Left renal cortex interstitium (tissue), 4 donors: Measurements from ENCODE around the gene TK2. TPM values are rescaled to one million over a fixed set of nuclear protein-coding genes. Genes with fewer than 3 reads are reported as not detected.

Source experiments
- DNase-seq, 4 donors: peaks; one replicate each; pipeline ENCODE4 v3.0.0-alpha.2; 2013; ENCODE audit warnings: low read depth in 4 of 4, low spot score in 2 of 4, missing footprints in 1 of 4
- polyA plus RNA-seq, 4 donors: library from polyadenylated mRNA; unstranded; fragments of 120-200 nt; gene quantifications; one replicate each; pipeline ENCODE4 v1.2.1, GENCODE V29; 2013; ENCODE audit not compliant: insufficient read length in 4 of 4

Gene TK2
- polyA plus RNA-seq, 4 donors = 32.4 to 42.8 (median 36.2) TPM

DNA sequence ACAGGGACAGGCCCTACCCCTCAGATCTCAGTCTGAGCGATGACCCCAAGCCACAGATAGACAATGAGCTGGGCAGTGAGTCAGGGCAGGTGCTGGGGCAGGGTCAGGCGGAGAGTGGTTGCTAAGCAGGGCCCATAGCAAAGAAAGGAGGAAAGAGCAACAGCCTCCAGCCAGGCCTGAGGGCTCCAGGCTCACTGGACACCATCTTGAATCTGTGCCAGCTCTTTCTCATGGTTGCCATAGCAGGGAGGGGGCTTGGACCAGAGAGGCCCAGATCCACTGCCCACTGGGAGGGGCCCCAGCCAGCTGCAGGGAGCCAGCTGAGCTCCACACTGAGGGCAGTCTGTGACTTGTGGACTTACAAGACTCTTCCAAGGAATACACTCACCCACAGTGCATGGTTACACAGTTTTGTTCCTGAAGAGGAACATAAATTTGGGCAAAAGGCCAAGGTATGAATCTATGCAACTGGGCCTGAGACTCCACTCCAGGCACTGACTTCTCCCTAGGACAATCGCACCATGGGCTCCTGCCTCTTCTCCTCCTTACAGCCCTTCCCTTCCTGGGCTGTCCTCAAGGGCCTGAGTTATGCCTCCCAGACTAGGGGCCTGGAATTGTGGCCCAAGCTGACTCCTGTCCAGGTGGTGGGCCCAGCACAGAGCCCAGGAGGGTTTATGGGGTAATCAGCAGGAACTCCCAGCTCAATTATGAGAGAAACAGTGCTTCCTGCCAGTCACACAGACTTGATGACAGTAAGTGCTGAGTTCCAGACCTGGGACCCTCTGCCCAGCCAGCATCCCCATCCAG, 62.9 kb downstream of the TK2 start:
- DNase-seq = no peak

DNA sequence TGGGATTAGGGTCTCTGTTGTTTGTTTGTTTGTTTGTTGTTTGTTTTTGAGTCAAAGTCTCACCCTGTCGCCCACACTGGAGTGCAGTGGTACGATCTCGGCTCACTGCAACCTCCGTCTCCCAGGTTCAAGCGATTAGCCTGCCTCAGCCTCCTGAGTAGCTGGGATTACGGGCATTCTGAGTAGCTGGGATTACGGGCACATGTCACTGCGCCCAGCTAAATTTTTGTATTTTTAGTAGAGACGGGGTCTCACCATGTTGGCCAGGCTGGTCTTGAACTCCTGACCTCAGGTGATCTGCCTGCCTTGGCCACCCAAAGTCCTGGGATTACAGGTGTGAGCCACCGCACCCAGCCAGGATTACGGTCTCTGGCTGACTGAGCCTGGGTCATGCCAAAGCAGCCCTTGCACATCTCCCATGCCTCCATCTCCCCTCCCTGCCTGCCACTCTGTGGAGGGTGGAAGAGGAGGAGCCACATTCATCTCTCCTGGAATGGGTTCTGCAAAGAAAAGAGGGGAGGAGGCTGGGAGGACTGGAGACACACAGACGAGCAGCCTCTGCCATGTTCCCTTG, 63.6 kb downstream of the TK2 start:
- DNase-seq = no peak

DNA sequence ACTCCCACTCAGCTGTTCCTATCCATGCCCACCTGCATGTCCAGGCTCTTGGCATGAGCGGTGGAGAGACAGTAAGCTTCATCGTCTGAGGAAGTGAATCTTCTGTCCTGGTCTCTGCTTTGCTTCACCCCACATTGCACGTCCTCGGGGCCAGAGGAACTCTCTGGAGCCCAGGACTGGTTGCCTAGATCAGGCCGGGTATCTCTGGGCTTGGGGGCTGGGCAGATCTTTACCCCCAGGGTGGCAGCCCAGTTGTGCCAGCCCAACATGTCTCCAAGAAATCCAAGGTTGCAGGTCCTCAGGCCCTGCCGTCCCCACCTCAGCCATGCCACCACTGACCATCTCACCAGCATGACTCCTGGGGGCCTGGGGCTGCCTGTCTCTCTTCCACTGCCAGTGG, 64.5 kb downstream of the TK2 start:
- DNase-seq = no peak

DNA sequence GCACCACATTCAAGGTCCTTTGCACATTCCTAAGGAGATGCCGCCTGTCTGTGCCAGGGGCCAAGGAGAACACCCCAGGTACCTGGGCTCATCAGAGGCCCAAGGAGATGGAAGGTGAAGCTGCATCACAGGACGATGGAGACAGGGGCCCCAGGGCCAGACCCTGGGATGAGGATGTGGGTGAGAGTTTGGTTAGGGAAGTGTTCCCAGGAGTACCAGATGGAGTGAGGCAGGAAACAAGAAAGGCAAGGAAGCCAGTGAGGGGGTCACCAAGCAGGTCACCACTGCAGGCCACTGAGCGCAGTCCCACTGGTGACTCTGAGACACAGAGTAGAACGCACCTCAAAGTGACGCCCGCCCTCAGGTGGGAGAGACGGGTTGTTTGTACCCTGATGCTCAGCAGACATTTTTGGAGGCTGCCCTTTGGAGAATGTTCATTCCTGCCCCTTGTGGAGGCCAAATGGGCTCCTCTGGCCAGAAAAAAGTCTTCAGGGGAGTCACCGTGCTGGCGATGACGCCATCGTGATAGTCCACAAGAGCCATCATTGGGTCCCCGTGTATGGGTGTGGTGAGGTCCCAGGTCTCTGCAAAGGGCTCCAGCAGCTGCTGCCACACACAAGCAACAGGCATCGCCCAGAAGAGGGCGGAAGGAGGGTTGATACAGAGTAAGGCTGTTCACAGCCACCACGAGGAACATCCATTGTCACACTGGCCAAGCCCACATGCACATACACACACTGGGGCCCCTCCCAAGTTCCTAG, 65.3 kb downstream of the TK2 start:
- DNase-seq = no peak

DNA sequence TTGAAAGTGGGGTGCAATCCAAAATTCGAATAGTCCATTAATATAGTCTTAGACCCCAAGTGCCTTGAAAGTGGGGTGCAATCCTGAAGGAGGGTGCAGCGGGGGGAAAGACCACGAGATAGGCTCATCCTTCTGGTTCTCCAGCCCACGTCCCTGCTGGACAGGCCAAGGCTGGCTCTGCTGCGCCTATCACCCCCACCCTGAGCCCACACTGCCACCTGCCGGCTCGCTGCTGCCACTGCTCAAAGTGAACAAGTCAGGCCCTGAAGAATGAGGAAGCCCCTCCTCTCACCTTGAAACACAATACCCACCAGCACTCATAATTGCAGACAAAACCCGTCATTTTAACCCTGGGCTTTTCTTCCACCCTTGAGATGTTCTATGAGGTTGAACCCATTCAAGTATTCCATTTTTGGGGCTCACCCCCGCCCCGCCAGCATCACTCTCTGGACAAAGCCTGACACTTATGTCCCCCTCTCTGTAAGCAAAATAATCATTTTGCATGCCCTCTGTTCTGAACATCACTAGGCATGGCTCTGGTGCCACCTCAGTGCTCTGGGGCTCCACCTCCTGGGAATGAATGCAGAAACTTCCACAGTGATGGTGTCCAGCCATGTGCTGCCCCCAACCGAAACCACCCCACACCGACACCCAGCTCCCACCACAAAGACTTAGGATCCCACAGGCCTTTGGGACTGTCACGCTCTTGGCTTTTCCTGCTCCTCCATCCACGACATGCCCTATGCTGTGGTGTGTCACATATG, 66.1 kb downstream of the TK2 start:
- peak in 3 of 4 donors; percentile 25 to 59 (median 56) for DNase-seq

DNA sequence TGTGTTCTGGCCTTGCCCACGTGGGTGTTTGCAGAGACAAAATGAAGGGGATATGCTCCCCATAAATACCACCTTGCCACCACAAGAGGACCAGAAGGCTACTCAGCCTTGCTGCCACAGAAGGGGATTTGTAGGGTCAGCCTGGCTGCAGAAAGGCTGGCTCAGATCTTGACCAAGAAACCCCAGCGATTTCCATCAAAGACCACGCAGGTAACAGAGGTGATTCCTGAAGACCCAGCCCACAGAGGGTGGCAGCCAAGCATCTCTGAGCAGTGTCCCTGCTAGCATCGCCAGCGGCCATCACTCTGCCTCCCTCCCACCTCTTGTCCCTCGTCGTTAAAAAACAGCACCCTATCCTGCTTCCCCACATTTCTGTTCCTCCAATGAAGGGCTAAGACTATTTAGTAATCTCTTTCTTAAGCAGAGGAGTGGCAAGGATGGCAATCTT, 68.0 kb downstream of the TK2 start:
- no peak for DNase-seq

DNA sequence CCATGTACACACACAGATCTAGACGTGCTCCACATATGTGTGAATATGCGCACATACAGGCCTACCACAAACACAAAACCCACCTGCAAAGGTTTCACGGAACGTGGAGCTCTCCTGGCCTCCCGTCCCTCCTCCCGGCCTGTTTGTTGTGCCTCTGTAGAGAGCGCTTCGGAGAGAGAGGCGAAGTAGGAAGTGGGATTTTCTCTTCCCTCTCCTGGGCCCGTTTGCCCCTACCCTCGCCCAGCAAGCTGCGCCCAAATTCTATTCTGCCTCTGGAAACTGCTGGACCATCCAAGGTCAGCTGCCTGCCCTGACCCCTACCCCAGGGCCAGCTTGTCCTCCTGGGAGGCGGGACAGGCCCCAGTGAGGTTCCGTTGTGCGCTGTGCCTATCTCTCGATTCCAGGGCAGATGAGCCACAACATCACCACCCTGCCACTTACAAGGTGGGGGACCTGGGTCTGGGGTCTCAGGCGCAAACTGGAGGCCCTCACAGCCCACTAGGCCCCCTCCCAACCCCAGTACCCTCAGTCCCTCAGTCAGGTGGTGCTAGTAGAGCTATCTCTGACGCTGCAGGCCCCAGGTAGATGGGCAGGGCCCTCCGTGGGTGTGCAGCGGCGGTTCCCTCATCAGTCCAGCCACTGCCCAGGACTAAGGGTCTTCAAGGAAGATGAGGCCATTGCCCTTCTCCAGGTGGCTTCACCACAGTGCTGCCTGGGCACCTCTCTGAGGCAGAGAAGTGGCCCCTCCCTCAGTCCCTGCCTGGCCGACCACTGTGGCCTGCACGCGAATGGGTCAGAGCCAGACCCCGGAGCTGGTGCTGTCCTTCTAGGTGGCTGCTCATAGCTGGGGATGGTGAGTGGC, 68.6 kb downstream of the TK2 start:
- DNase-seq = no peak

DNA sequence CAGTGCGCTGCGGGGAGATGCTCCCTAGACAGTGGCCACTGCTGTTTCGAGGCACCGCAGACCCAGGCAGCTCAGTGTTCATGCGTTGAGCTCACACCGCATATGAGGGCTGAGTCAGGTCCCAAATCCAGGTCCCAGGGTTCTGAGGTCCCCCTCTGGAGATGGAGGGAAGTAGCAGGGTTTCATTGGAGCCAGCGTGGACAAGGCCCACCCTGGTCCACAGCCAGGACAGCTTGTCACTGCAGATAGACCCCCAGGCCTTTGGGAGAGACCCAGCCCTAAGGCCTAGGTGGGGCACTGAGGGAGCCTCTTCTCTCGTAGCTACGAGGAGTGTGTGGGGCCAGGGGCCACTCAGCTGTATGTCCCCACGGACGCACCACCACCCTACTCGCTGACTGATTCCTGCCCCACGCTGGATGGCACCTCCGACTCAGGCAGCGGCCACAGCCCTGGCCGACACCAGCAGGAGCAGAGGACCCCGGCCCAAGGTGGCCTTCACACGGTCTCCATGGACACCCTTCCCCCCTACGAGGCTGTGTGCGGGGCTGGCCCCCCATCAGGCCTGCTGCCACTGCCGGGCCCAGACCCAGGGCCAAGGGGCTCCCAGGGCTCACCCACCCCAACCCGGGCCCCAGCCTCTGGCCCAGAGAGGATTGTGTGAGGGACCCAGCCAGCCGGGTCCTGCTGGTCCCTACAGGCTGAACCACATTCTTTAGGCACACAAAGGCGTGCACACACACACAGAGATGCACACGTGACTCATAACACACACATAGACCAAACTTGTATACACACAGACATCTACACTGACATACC, 69.4 kb downstream of the TK2 start:
- no peak for DNase-seq

DNA sequence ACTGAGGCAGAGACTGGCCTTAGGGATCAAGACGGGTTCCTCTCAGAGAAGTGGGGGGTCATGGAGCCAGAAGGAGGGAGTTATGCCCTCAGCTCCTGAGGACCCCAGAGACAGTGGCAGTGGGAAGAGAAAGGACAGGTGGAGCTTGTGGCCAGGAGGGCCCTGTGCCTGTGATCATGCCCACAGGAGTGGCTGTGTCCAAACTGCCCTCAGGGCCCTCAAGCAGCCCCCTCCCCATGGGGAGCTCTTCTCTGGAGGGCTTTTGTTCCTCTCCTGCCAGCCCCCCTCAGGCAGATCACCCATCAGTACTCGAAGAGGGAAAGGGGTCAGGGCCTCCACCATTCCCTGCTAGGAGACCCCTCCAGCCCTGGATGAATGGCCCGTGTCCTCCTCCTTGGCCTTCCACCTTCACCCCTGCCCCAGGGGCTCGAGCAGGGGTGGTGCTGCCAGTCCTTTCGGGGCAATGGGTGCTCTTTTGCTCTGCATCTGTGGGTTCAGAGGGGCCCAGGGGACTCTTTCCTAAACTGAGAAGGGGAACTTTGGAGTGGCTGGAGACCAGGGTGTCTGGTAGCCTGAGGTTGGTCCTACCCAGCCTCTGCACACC, 70.2 kb downstream of the TK2 start:
- no peak for DNase-seq

DNA sequence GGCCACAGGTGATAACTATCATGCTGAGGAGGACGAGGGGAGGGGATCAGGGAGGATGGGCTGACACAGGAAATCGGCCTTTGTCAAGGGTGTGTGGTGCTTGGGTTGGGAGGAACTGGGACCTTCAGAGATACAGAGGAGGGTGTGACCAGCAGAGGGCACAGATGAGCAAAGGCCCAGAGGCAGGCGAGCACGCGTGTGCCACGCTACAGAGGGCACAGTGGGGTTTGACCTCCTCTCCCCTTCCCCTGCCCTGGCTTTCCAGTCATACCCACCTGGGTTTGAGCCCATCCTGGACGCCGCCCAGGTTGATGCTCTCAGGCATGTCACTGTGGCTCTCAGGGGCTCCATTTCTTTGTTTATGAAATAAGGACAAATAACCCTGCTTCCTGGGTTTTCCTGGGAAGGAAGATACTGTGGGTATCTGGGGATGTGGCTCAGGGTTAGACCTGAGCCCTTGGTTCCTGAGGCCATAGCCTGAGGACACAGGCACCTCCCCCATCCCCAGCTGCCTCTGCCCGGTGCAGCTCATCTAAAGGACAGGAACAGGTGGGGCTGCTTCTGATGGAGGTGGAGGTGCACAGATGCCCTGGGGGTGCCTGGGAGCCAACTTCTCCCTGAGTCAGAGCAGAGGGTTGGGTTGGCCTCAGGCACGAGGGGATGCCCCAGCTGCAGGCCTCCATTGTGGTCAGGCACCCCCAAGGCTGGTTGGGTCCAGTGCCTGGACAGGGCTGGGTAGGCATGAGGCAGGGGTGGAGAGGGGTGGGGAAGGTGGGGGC, 71.0 kb downstream of the TK2 start:
- no peak for DNase-seq

DNA sequence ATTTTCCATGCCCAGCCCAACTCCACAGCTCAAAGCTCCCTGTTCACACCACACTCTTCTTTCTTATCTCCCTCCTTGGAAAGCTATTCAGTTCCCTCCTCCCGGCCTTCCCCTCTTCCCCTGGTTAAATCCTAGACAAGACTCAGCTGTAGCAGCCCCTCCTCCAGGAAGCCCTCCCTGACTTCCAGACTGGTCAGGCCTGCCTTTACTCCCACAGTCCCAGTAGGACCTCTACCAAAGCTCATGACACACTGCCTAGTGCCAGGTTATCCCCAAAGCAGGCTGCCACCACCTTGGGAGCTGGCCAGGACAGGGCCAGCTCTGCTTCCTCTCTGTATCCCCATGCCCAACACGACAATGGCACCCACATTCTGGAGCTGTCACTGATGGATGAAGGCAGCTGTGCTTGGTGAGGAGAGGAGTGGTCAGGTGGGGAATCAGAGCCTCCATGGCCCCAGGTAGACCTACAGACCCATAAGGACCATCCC, 72.8 kb downstream of the TK2 start:
- DNase-seq = no peak

DNA sequence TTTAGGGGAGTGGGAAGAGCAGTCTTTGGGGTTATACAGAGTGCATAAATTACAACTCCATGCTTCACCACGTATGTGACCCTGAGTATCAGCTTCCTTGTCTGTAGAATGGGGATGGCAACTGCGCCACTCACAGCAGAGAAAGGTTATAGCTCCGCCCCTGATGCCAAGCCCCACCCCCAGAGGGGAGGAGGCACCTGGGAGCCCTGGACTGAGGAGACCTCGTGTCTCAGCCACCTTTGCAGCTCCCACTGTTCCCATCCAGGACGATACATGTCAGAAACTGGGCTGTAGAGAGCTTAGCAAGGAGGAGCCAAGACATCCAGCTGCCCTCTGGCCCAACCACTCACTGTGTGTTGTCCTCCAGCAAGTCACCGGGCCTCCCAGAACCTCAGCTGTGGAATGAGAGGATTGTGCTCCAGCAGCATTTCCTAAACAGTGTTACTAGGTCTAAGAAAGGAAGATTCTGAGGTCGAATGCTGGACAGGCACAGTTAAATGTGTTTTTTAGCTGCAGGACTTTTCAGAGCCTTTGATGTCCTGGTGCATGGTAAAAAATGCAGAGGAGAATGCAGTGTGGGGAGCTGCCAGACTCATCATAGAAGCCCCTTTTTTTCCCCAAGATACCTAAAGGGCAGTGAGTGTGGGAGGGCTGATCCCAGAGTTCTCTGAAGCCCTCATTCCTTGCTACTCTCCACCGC, 73.4 kb downstream of the TK2 start:
- no peak for DNase-seq

DNA sequence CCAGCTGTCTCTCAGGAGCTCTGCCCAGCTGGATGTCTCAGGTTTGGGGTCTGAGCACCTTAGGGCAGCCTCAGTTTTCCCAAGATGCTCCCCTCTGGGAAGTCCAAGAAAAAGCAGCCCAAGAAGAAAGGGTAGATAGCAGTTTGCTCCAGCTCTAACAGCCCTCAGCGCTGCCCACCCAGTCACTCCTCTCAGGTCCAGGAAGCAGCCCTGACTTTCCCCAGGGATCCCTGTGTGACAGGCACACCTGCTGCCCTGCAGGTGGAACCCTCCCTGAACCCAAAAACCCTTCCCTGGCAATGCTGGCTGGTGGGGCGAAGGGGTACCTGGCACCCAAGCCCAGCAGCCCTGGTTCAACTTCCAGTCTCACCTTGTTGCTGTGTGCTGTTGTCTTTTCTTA, 74.7 kb downstream of the TK2 start:
- no peak for DNase-seq

DNA sequence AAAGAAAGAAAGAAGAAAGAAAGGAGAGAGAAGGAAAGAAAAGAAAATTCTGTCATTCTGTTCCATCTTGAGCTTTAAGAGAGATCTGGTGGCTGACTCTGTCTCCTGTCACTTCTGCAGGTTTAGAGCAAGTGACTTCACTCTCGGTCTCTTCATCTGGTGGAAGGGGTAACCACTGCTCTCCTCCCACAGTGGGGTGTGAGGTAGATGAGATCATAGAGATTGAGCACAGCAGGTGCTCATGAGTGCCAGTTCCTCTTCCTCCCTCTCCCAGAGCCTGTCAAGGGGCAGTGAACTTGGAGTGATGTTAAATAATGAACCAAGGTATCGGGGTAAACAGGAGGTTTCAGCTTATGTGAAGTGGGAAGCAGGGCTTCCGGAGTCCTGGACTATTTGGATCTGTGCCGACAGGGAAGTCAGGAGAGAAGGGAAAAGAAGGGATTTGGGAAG, 75.1 kb downstream of the TK2 start:
- no peak for DNase-seq

DNA sequence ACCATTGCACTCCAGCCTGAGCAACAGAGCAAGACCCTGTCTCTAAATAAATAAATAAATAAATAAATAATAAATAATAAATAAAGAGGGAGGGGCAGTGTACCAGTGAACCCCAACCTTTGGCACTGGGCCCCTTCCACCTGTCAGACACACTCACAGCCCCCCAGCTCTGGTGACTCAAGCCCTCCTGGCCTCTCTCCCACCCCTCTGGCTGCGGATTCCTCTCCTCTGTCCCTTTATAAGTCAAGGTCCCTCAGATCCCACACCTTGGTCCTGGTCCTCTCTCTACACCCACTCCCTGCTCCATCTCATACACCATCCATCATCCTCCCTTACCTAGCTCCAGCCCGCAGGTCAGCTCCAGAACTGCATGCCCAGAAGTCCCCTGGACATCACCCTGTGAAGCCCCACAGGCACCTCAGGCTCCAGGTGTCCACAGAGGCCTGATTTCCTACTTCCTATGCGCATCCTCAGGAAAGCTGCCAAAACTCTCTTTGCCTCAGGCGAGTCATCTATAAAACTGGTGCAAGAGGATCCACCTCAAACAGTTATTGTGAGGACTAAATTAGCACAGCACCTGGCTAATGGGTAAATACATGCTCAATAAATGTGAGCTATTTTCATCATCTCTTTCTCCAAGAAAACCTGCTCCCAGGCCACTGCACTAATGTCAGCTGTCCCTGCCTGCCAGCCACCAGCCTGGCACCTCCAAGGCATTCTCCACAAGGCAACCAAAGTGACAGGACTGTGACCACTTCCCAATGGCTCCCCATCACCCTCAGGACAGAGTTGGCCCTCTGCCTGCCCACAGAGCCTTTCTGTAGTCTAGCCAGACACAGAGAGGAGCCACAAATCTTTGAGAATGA, 76.0 kb downstream of the TK2 start:
- no peak for DNase-seq

DNA sequence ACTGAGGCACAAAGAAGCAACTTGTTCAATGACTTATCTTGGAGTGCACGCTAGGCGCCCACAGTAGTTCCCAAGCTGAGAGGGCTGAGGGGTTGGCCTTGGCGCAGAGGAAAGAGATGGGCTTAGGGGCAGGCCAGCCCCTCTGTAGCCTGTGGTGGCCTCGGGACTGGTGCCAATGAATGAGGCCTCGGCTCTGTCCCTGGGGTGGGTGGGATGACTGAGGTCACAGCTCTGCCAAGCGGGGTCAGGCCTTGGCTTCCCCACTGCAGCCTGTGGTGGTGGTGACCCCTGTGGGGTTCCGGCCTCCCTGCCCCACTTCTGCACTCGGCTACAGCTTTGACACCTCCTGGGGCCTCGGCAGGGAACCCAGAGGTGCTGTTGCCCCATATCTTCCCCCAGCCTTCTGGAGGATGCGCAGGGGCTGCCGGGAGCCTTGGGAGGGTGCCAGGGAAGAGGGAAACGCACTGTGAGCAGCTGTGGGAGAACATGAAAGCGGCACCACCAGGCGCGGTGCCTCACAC, 76.8 kb downstream of the TK2 start:
- no peak for DNase-seq
